GM19452 (cell line): ENCODE data around the gene OR8H1.

Experiments used
- ATAC-seq: cut with Tn5 transposase; IDR thresholded peaks from one replicate; pipeline ENCODE4 v1.9.1; 2021; ENCODE audit not compliant: unreplicated experiment

OR8H1 gene, protein sequence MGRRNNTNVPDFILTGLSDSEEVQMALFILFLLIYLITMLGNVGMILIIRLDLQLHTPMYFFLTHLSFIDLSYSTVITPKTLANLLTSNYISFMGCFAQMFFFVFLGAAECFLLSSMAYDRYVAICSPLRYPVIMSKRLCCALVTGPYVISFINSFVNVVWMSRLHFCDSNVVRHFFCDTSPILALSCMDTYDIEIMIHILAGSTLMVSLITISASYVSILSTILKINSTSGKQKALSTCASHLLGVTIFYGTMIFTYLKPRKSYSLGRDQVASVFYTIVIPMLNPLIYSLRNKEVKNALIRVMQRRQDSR

DNA sequence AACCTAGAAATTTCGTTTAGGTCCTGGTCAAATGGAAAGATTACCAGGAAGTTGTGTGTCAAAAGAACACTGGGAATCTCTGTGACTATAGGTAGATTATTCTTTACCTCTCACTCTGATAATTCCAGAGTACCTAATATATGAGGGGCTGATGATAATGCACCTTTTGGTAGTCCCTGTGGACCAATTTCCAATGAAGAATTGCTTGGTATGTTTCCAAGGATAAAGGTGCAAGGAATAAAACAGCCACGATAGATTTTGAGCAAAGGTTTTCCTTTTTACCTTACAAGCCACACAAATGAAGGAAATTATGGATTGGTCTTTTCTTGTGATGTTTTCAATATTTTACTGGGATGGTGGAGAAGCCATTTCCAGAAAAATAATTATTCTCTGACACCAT is at the start of gene OR8H1:
Gene OR8H1 (minus strand): TSS at position 101 of the 400 bp plus-strand sequence. CDS start 1,192 bp downstream, outside the sequence.
- no peak for ATAC-seq

- ATAC-seq, result no peak
Observed at GRCh38 chr11:56340289-56340688, 48.2 kb upstream of the OR8H1 start.

GRCh38 chr11:56333156-56333555 is 41.1 kb upstream of the OR8H1 start:
- no peak for ATAC-seq

GRCh38 chr11:56331861-56332491 is 39.9 kb upstream of the OR8H1 start:
- ATAC-seq, result no peak

- no peak for ATAC-seq
Observed at GRCh38 chr11:56314844-56315243, 22.8 kb upstream of the OR8H1 start, which contains the start of gene OR8K3. OR8K3 (plus strand) TSS chr11:56315144; CDS start chr11:56318307, 3,163 bp downstream.

DNA sequence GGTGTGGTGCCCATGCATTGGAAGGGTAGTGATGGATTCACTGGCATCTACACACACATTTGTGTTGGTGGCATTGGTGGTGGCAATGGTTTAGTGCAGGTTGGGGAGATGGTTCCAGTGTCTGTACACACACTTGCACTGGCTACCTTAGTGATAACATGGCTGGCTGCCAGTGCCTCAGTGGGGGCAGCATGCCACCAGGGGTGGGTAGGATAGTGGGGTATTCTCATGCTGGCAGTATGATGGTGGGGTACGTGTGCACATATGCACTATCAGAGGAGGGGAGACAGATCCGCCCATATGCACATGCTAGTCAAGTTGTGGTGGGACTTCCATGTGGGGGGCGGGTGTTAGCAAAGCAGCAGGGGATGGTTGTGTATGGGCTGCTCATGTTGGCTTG is 15.8 kb upstream of the OR8H1 start:
- no peak for ATAC-seq

- ATAC-seq, result no peak
Observed at GRCh38 chr11:56296898-56297297, 4.8 kb upstream of the OR8H1 start.

- no peak for ATAC-seq
Observed at GRCh38 chr11:56273854-56274253, 18.2 kb downstream of the OR8H1 start, which contains the start of gene OR5T1. OR5T1 (plus strand) TSS chr11:56274154; CDS start chr11:56275639, 1,485 bp downstream.

DNA sequence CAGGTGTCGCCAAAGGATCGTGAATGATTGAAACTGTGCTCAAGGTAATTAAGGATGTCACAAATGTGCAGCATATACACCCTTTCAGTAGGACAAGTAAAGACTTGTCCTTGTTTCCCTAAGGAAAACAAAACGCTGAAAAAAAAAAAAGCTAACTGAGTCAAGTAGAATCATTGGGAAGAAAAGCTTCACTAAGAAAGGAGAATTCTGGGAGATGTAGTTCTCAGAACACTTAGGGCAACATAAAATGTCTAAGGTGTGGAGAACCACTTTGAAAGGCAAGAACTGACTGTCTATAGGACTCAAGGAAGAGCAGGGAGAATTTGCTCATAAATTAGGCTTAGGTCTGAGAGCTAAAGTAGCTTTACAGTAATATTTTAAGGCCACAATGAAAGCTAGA is 21.0 kb downstream of the OR8H1 start:
- no peak for ATAC-seq

DNA sequence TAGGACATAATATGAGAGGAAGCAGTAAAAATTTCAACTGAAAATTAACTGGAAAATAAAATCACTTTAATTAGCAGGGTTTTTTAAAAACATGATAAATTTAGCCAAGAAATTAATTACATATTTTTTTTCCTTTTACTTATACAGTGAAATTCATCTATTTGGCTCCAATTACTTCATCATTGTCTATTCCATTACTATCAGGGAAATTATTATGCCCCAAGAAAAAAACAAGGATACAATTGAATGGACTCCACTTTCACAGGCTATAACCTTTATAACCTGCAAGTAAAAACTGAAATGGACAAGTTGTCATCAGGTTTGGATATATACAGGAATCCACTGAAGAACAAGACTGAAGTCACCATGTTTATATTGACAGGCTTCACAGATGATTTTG is 40.1 kb downstream of the OR8H1 start, which contains the start of gene OR5T3:
Gene OR5T3 (plus strand): TSS at position 301 of the 400 bp plus-strand sequence. CDS start 0 bp downstream, at position 301.
- ATAC-seq, result no peak
